GM13977 (cell line): Measurements from ENCODE around the gene XRCC4.

ENCODE experiments used
- DNase-seq: peaks from one replicate; pipeline ENCODE4 v3.0.0; 2012; ENCODE audit warnings: low spot score
- CTCF ChIP-seq: IDR thresholded peaks from 2 replicates; pipeline ENCODE4 v1.5.1; 2012; ENCODE audit warnings: mild to moderate bottlenecking, control low read depth; ENCODE audit not compliant: insufficient read depth; ENCODE audit errors: extremely low read depth, missing control alignments
- in situ Hi-C: fragments of 300-500 bp; cut with MboI; formaldehyde crosslinking; loops from one replicate; pipeline ENCODE4 v1.12.0; 2022; ENCODE audit warnings: low sequenced_read_pairs, low pct_unique_long_range_greater_than_20kb, mixed read lengths, inconsistent platforms; ENCODE audit not compliant: unreplicated experiment

XRCC4 gene

DNA sequence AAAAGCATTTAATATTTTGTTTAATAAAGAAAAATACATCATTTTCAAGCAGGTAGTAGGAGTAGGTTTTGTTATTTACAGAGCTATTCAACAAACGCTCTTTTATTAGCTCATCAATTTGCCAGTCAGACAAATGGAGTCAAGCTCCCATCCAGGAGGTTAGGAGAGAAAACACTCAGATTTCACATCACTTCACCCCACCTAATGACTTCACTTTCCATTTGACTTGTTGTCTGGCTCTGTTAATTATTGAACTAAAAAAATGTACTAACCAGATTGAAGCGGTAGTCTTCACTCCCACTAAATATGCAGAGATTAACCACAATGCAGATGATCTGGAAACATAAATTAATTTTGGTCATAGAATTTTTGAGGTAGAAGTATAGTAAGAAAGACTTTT, 200.6 kb downstream of the XRCC4 start:
- peak; percentile 19 for DNase-seq
- in situ Hi-C loops, result no loop called here
- TF ChIP-seq CTCF, result no peak

DNA sequence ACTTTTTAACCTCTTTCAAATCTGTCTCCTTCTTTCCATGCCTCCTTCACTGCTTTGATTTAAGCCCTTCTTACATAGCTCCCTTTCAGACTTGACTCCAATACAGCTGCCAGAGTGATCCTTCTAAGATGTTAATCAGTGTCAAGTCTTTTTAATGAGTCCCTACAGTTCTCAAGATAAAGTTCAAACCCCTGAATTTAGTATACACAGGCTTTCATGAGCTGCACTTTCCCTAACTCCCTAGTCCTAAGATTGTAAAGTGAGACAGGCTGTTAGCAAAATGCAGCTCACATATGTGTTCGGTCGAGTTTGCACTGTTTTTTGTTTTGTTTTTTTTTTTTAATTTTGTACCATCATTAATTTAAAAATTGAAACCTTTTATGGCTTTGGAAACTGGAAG, 203.8 kb downstream of the XRCC4 start:
- DNase-seq, result no peak
- TF ChIP-seq CTCF, result no peak
- in situ Hi-C loops, result no loop called here

DNA sequence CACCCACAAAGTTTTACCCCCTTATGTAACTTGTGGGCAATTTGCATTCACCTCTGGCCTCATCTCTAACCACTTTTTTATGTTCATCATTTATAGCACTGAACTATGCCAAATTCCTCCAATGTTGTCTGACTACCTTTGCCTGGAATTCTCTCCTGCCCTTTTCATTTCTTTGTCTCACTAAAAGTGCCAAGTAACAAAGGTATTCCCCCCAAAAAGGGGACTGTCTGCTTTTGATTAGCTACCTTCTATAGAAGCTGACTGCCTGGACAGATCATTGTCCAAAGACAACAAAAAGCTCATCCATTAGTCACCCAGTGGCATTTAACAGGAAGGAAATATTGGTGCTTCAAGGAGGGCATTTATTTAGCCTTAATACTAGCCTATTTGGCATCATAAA, 204.3 kb downstream of the XRCC4 start:
- no peak for DNase-seq
- in situ Hi-C loops, result no loop called here

DNA sequence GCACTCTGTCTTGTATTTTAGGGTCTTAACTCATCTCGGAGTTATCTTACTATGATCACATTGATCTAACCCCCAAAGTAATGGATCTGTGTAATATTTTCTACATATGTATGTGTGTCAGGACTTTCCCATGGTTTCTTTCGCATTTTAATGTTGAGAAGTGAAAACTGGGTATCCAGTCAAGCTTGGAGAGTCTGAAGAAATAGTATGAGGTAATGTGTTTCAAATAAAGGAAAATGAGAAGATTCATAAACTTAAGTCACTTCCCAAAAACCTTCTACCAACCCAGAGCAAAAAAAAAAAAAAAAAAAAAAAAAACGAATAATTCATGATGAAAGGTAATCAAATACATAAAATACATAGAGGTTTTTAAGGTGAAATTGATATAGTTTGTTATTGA, 206.4 kb downstream of the XRCC4 start:
- in situ Hi-C loops, result no loop called here
- no peak for TF ChIP-seq CTCF

More for the DNA sequence above, 204.3 kb downstream of the XRCC4 start:
- TF ChIP-seq CTCF, result no peak

DNA sequence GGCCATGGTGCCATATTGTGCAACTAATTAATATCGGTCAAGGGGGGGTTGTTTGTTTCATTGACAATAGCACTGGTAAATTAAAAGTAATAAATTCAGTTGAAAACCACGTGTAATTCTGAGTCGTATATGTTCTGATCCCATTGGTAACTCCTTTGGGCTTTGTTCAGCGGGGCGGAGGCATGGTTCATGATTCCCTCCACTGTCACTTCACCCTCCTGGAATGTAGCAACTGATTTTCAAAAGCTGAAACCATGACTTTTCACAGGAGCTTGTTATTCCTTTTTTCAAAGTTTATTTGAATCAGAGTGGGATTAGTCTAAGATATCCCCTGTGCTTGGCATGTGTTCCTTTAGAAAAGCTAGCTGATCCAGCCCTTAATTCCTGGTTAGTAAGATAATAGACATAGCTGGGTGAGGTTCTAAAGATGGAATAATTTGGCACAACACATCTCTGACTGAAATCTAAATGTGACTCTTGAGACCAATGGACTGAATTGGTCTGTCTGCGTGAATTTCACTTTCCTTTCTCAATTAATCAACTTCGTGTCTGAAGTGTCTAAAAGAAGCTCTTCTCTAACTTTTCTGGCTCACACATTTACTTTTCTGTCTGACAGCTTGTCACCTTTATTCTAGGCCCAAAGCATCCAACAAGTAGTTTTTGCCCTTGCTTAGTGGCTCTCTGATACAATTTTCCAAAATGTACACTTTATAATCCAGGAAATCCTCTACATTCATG, 208.5 kb downstream of the XRCC4 start:
- in situ Hi-C loops, result no loop called here
- TF ChIP-seq CTCF, result no peak
- DNase-seq, result no peak

More for the DNA sequence above, 206.4 kb downstream of the XRCC4 start:
- no peak for DNase-seq

- in situ Hi-C loops, result no loop called here
- no peak for TF ChIP-seq CTCF
- DNase-seq, result no peak
Measured at GRCh38 chr5:83294246-83294645, 216.9 kb downstream of the XRCC4 start.
